Activated naive CD8-positive, alpha-beta T cell treated with anti-CD3 and anti-CD28 coated beads for 36 hours (primary cell): ENCODE measurements around the gene LRRIQ1. TPM values are rescaled to one million over a fixed set of nuclear protein-coding genes. Genes with fewer than 3 reads are reported as not detected.

Experiments used
- DNase-seq: peaks from one replicate; pipeline ENCODE4 v3.0.0; 2021
- H3K27ac Mint-ChIP-seq: one replicate; pipeline ENCODE4 v1.8.0; 2022; ENCODE audit warnings: mild to moderate bottlenecking, moderate library complexity, mixed read lengths
- H3K27me3 Mint-ChIP-seq: one replicate; pipeline ENCODE4 v1.8.0; 2022; ENCODE audit warnings: mild to moderate bottlenecking, mixed read lengths
- H3K36me3 Mint-ChIP-seq: one replicate; pipeline ENCODE4 v1.8.0; 2021; ENCODE audit warnings: mild to moderate bottlenecking, mixed read lengths
- H3K4me1 Mint-ChIP-seq: one replicate; pipeline ENCODE4 v1.8.0; 2021; ENCODE audit warnings: mixed read lengths
- H3K4me3 Mint-ChIP-seq: one replicate; pipeline ENCODE4 v1.8.0; 2022; ENCODE audit warnings: mild to moderate bottlenecking, moderate library complexity, mixed read lengths
- H3K9me3 Mint-ChIP-seq: one replicate; pipeline ENCODE4 v1.8.0; 2022; ENCODE audit warnings: mixed read lengths
- total RNA-seq, 2 experiments: library from RNA; stranded (reverse); gene quantifications; one replicate each; pipeline ENCODE4 v1.2.3, GENCODE V29; 2021

Gene LRRIQ1
- total RNA-seq, 2 experiments from 2014 or later = not detected

DNA sequence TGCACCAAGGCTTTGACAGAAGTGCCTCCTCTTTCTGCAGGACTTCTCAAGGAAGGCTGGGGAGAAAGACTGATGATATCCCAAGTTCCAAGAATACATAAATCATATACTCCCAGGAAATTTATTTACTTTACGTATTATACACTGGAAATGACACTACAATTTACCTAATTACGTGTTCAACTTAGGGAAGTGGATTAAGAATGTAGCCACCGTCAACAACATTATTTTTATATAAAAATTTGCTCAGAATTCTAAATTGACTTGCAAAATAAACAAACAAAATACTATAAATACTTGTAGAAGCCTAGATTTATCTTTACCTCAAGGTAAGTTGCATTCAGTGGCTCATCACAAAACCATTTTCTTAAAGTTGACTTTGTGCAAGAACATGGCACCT lies 19.0 kb upstream of the LRRIQ1 start:
- Mint-ChIP-seq H3K27me3 (no peaks in the 10 kb centered on the region), H3K4me1 (peaks cover 2% of the 10 kb centered on the region), H3K9me3 (no peaks in the 10 kb centered on the region), H3K27ac (no peak overlapping the region), H3K36me3 (no peaks in the 10 kb centered on the region), H3K4me3 (no peak overlapping the region)
- no peak for DNase-seq

DNA sequence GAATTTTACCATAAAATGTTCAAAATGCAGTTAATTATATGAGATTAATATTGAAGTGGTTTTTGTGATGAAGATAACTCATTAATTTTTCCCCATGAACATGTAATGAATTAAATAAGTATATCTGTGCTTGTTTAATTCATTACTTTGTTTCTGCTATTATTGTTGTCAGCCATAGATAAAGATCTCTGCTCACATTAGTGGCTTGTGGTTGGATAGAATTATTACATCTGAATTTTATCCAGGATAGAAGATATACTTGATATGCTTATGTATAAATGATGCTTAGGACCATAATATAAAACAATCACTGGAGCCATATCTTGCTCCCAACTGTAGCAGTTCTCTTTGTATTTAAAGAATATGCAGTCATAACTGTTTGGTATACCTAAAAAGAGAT lies 18.5 kb upstream of the LRRIQ1 start:
- no peak overlapping the region for H3K4me3 Mint-ChIP-seq
- DNase-seq = no peak
- H3K27me3 Mint-ChIP-seq = no peaks in the 10 kb centered on the region
- H3K27ac Mint-ChIP-seq = no peak overlapping the region
- H3K36me3 Mint-ChIP-seq = no peaks in the 10 kb centered on the region
- H3K4me1 Mint-ChIP-seq = peaks cover 2% of the 10 kb centered on the region
- no peaks in the 10 kb centered on the region for H3K9me3 Mint-ChIP-seq

DNA sequence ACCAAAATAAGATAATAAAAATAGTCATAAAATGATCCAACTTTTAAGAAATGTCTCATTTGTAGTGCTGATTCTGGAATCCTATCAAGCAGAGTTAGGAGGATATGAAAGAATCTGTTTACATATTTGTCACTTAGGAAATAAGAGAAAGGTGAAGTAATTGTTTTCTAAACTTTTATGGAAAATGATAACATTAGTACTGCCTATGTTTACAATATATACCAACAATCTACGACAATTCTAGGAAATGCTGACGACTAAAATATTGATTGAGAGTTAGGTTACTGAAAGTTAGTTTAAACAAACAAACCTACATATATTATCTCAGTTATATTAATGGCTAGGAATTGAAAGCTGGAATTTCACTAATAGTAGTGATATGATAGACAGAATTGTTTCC lies 18.1 kb upstream of the LRRIQ1 start:
- Mint-ChIP-seq H3K4me3 (no peak overlapping the region), H3K4me1 (peaks cover 2% of the 10 kb centered on the region), H3K9me3 (no peaks in the 10 kb centered on the region), H3K27ac (no peak overlapping the region), H3K36me3 (no peaks in the 10 kb centered on the region), H3K27me3 (no peaks in the 10 kb centered on the region)
- DNase-seq = no peak

DNA sequence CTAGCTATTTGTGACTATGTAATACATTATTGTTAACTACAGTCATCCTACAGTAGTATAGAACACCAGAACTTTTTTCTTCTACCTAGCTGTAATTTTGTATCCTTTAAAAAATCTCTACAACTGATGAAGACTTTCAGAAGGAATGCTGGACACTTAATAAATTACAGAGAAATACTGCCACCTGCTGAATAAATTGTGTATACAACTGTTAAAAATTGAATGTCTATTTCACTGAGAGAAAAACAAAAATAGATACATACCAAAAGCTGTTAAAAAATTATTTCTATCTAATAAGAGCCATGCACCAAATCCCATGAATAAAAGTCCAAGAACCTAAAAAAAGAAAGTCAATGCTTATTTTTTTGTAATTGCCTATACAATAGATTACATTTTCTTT lies 6.7 kb upstream of the LRRIQ1 start:
- Mint-ChIP-seq H3K4me3 (no peak overlapping the region), H3K27ac (no peak overlapping the region), H3K9me3 (no peaks in the 10 kb centered on the region), H3K27me3 (peaks cover 4% of the 10 kb centered on the region), H3K4me1 (no peaks in the 10 kb centered on the region), H3K36me3 (no peaks in the 10 kb centered on the region)
- no peak for DNase-seq

DNA sequence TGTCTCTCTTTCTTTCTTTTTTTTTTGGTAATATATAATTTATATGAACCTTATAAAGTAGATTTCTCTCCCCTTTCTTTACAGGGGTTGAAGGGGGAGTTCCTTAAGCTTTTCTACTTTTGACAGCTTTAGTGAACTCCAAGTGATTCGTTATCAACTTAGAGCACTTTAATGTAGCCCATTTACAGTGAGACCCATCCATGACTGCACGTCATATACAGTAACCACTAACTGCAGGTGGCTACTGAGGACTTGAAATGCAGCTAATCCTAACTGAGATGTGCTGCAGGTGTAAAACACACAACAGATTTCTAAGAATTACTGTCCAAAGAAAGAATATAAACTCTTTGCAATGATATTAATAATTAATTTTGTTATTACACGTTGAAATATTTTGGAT lies 582 bp downstream of the LRRIQ1 start:
- Mint-ChIP-seq H3K4me1 (peaks cover 4% of the 10 kb centered on the region), H3K9me3 (no peaks in the 10 kb centered on the region), H3K27ac (no peak overlapping the region), H3K27me3 (peaks cover 12% of the 10 kb centered on the region), H3K4me3 (peak overlapping the region; percentile 80), H3K36me3 (no peaks in the 10 kb centered on the region)
- DNase-seq = no peak

DNA sequence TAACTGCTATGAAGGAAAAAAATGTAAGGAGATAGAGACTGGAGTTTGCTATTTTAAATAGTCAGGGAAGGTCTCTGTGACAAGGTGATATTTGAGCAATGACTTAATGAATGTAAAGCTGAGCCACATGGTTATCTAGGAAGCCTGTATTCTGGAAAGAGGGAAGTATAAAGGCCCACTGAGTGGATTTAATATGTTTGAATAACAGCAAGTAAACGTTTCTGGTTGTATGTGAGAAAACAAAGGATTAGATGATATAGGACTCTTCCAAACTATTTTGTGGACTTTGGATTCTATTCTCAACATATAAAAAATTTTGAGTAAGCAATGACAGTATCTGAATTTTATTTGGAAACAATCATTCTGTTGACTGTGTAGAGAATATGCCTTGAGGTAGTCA lies 5.2 kb downstream of the LRRIQ1 start:
- Mint-ChIP-seq H3K27ac (no peak overlapping the region), H3K9me3 (no peaks in the 10 kb centered on the region), H3K4me1 (no peaks in the 10 kb centered on the region), H3K4me3 (no peak overlapping the region), H3K36me3 (no peaks in the 10 kb centered on the region), H3K27me3 (peaks cover 1% of the 10 kb centered on the region)
- no peak for DNase-seq

DNA sequence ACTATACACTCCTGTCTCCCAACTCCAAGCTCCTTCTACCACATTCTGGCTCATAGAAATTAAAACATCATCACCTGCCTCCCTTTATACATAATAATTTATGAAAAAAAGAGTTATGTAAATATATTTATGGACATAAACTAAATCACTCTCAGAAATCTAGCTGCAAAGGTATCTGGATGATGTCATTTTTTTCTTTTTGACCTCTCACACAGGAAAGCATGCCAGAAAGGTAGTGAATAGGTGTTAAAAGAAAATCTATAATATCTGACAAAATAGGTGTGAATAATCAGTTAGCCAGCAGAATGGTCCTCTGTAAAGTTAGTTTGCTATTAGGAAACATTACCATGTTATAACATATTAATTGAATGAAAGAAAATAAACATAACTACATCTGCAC lies 7.7 kb downstream of the LRRIQ1 start:
- DNase-seq = no peak
- no peak overlapping the region for H3K27ac Mint-ChIP-seq
- no peak overlapping the region for H3K4me3 Mint-ChIP-seq
- no peaks in the 10 kb centered on the region for H3K9me3 Mint-ChIP-seq
- no peaks in the 10 kb centered on the region for H3K27me3 Mint-ChIP-seq
- H3K4me1 Mint-ChIP-seq = no peaks in the 10 kb centered on the region
- H3K36me3 Mint-ChIP-seq = no peaks in the 10 kb centered on the region

DNA sequence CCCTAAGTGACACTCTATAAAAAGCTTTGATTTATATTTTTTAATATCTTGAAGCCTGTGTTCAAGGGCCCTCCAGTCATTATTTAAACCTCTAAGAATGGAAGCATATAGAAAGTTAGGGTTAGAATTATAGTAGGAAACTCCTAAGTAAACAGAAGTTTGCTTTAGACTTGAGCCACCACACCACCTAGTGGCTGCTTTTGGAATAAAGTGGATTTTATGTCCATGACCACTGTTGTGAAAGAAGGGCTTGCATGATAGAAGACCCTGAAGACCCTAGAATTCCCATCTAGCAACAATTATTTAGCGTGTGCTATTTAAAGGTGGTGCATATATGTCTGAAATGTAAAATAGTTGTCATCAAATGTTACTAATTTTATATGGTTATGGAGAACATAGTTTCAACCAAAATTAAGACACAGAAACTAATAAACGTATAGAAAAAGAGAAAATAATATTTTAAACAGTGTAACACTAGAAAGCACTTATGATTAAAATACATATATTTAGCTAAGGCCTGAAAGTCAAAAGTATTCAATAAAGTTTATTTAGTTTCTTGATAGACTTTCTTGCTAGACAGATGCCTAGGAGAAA lies 21.3 kb downstream of the LRRIQ1 start:
- H3K36me3 Mint-ChIP-seq = no peaks in the 10 kb centered on the region
- no peaks in the 10 kb centered on the region for H3K9me3 Mint-ChIP-seq
- no peak overlapping the region for H3K27ac Mint-ChIP-seq
- H3K4me3 Mint-ChIP-seq = no peak overlapping the region
- H3K27me3 Mint-ChIP-seq = peaks cover 5% of the 10 kb centered on the region
- no peak for DNase-seq
- no peaks in the 10 kb centered on the region for H3K4me1 Mint-ChIP-seq

DNA sequence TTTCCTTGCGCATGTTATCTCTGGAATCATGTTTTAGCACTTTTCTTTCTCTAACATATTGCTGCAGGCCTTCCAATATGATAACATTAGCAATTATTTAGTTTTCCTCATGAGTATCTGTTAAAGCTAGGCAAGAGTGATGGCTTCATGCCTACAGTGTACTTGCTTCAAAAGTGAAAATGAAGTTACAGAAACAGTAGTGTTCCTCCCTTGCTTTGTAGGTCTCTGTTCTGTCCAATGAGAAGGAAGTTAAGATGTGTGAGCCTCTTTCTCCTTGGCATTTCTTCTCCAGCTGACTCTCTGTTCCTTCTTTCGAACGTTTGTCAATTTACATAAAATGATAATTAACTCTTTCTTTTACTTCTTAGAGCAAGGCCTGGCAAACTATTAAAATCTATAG lies 22.2 kb downstream of the LRRIQ1 start:
- H3K27ac Mint-ChIP-seq = no peak overlapping the region
- H3K27me3 Mint-ChIP-seq = peaks cover 5% of the 10 kb centered on the region
- no peak overlapping the region for H3K4me3 Mint-ChIP-seq
- no peak for DNase-seq
- H3K9me3 Mint-ChIP-seq = no peaks in the 10 kb centered on the region
- H3K36me3 Mint-ChIP-seq = no peaks in the 10 kb centered on the region
- no peaks in the 10 kb centered on the region for H3K4me1 Mint-ChIP-seq

DNA sequence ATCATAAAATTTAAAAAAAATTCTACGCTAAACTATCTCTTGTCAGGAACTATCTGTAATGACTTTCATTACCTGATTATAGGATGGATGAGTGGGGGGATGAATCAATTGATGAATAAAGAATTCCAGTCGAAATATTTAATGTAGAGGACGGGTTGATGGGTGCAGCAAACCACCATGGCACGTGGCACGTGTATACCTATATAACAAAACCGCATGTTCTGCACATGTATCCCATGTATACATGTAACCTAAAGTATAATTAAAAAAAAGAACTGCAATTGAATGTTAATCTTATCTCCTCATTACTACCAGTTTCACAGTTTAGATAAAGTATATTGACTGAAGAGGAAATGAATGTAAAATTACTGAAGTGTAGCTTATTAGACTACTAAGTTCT lies 23.4 kb downstream of the LRRIQ1 start:
- Mint-ChIP-seq H3K36me3 (no peaks in the 10 kb centered on the region), H3K27ac (no peak overlapping the region), H3K4me1 (no peaks in the 10 kb centered on the region), H3K27me3 (peaks cover 5% of the 10 kb centered on the region), H3K4me3 (no peak overlapping the region), H3K9me3 (no peaks in the 10 kb centered on the region)
- no peak for DNase-seq

DNA sequence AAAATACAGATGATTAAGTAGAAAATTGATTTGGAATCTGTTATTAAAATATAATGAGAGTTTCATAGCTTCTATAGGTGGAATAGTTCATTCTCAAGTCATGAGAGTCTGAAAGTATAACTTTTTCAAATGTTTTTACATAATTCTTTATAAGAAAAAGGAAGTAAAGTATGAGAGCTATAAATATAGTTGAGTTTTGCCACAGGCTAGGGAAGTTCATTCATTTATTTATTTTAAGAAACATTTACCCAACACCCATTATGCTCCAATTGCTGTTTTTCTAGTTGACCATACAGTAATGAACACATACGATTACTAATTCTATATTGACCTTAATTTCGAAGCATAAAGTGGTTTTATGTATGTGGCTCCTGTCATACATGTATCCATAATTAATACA lies 24.8 kb downstream of the LRRIQ1 start:
- Mint-ChIP-seq H3K27me3 (no peaks in the 10 kb centered on the region), H3K4me1 (no peaks in the 10 kb centered on the region), H3K27ac (no peak overlapping the region), H3K4me3 (no peak overlapping the region), H3K9me3 (no peaks in the 10 kb centered on the region), H3K36me3 (no peaks in the 10 kb centered on the region)
- DNase-seq = no peak

DNA sequence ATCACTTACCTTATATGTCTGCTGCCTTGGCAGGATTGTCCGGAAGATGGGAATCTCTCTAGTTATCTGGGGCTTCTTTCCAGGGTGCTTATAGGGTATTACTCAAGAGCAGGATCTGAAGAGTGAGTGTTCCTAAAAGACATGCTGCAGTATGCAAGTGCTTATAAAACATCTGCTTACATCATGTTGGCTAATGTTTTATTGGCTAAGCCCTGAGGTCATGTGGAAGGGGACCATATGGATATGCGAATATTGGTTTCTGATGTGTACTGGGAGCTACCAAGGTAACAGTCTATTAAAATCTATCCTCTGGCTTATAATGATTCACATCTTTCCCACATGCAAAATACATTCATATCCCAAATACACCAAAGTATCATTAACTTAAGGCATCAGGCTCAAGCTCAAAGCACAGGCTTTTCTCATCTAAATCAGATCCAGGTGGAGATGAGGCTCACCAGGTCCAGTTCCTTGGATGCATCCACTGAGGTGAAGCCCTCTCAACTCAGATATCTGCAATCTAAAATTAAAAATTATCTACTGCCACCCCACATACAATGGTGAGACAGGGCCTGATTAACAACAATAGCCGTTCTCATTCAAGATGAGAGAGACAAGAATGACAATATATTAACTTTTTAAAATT lies 29.8 kb downstream of the LRRIQ1 start:
- Mint-ChIP-seq H3K9me3 (no peaks in the 10 kb centered on the region), H3K27ac (no peak overlapping the region), H3K27me3 (peaks cover 4% of the 10 kb centered on the region), H3K36me3 (no peaks in the 10 kb centered on the region), H3K4me1 (no peaks in the 10 kb centered on the region), H3K4me3 (no peak overlapping the region)
- no peak for DNase-seq

DNA sequence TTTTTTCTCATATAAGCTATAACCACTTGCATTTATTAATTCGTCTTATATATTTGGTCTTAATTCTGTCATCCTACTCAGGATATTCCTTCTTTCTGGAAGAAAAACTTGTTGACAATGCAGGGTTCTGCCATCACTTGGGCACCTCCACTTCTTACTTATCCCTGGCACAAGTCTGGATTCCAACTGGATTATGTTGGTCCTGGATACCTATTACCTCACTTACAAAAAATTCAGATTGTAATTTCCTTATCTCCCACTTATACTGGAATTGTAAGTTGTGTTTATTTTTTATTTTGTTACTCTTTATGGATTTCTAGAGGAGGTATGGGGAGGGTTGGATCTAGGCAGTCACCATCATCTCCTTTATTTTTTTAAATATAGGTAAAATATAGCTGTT lies 36.7 kb downstream of the LRRIQ1 start:
- Mint-ChIP-seq H3K9me3 (no peaks in the 10 kb centered on the region), H3K27me3 (peaks cover 4% of the 10 kb centered on the region), H3K36me3 (no peaks in the 10 kb centered on the region), H3K4me3 (no peak overlapping the region), H3K4me1 (no peaks in the 10 kb centered on the region), H3K27ac (no peak overlapping the region)
- DNase-seq = no peak

DNA sequence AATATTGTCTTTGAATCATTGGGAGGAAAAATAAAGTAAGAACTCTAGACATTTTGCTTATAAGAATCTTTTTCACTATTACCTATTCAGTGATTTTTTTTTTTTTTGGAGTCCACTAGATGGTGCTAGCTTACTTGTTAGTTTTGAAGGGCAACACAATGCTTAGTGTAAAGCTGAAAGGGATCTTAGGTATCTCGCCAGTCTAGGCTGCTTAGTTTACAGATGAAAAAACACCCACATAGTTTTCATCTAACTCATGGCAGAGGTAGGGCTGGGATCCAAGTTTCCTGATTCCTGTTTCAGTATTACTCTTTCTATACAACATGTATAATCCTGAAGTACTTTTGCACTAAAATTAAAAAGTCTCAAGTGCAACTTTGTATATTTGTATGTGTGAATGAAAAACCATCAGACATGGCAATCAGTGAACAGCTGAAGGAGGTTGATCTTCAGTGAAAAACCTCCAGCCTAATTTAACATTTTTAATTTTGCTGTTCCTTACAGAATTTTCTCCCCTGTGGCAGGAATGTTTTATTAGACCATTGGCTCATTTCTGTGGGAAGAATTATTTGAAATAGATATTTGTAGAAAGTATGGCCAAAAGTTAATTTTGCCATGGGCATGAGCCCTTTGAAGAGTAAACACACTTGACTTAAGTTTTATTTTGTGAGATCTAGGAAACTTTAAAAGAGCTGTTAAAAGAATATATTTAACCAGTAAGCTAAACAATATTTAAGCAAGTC lies 40.7 kb downstream of the LRRIQ1 start:
- no peak overlapping the region for H3K27ac Mint-ChIP-seq
- H3K9me3 Mint-ChIP-seq = no peaks in the 10 kb centered on the region
- no peaks in the 10 kb centered on the region for H3K27me3 Mint-ChIP-seq
- no peak overlapping the region for H3K4me3 Mint-ChIP-seq
- H3K4me1 Mint-ChIP-seq = no peaks in the 10 kb centered on the region
- DNase-seq = no peak
- H3K36me3 Mint-ChIP-seq = no peaks in the 10 kb centered on the region

DNA sequence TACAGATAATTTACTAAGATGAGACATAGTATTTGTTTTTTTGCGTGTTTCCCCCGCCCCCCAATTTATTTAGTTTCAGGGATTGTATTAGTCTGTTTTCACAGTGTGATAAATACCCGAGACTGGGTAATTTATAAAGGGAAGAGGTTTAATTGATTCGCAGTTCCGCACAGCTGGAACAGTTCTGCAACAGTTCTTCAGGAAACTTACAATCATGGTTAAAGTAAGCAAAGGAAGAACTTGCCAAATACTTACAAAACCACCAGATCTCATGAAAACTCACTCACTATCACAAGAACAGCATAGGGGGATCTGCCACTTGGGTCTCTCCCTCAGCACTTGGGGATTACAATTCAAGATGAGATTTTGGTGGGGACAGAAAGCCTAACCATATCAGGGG lies 48.9 kb downstream of the LRRIQ1 start:
- Mint-ChIP-seq H3K4me3 (no peak overlapping the region), H3K9me3 (no peaks in the 10 kb centered on the region), H3K4me1 (no peaks in the 10 kb centered on the region), H3K27me3 (no peaks in the 10 kb centered on the region), H3K36me3 (no peaks in the 10 kb centered on the region), H3K27ac (no peak overlapping the region)
- no peak for DNase-seq

DNA sequence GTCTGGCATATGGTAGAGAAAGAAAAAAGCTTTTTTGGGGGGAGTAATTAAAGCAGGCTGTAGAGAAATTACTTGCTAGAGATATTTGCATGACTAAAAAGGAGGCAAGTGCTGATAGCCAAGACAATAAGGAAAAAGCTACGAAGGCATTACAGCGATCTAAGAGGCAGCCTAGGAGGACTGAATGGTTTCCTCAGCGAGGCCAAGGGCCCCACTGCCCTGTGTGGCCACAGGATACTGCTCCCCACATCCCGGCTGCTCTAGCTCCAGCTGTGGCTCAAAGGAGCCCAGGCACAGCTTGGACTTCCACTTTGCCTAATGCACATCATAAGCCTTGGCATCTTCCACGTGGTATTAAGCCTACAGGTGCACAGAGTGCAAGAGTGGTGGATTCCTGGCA lies 53.6 kb downstream of the LRRIQ1 start:
- no peaks in the 10 kb centered on the region for H3K9me3 Mint-ChIP-seq
- no peak for DNase-seq
- no peaks in the 10 kb centered on the region for H3K27me3 Mint-ChIP-seq
- no peaks in the 10 kb centered on the region for H3K4me1 Mint-ChIP-seq
- no peak overlapping the region for H3K27ac Mint-ChIP-seq
- no peaks in the 10 kb centered on the region for H3K36me3 Mint-ChIP-seq
- no peak overlapping the region for H3K4me3 Mint-ChIP-seq
